Embryonic facial prominence (tissue), 1 donor: ENCODE results near the gene CNTD1.
"Not testable (repeated sequence)": the region's sequence is repeated elsewhere in the genome, so short reads cannot be mapped to it uniquely, and the experiment has no call there.

ENCODE experiments used
- DNase-seq: peaks from one replicate; pipeline ENCODE4 v3.0.0-alpha.2; 2016; ENCODE audit errors: extremely low spot score

CNTD1 gene

DNA sequence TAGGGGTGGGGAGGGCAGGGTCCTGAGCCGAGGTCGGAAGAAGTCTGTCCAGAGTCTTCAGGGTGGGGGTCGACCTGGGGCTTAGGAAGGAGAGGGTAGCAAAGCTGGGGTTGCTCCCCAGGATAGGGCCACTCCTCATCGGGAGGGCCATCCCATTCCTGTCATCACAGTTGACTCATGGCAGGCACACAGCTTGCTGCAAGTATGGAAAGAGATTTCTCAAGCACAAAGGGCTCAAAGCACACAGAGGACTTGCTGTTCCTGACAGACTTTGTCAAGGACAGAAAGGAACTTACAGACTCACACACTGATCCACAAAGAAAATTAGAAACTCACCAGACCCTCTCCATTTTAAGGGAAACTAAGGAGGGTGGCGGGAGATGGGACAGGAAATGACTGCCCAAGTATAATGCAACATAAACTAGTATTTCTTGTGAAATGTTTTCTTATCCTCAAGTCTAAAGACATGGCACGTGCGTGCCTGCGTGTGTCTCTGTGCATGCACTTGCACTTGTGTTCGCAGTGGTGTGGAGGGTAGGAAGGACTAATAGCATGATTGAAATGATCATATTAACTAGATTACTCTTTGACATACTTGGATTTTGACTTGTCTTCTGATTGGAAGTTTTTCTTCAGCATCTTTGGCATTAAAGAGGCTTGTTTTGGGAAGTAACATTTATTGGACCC lies 48.1 kb downstream of the CNTD1 start:
- peak; percentile 0 for DNase-seq

DNA sequence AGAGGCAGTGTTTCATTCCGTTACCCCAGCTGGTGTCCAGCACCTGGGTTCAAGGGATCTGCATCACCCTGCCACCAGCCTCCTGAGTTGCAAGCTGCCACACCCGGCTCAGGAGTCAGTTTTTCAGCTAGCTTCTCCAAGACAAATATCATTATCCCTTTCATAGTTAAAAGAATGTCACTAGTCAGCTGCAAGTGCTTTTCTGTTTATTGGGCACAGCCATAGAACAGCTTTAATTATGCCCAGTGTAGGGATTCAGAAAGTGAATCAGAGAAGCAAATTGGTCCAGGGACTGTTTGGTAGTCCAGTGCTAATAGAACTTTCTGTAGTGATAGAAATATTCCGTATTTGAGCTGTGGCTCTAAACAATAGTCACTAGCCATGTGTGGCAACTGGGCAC lies 49.4 kb downstream of the CNTD1 start:
- peak; percentile 2 for DNase-seq

DNA sequence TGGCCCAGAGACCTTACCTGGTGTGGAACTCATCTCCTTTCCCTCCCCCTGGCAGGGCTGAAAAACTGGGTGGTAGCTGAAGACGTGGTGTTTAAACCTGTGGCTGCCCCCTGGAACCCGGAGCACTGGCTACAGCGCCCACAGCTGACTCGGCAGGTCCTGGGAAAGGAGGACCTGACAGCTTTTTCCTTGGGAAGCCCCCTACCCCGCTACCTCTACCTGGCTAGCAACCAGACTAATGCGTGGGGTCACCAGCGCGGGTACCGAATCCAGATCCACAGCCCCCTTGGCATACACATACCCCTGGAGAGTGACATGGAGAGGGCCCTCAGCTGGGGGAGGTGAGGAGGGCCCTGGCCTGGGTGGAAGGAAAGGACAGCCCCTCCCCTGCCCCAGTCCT lies 50.4 kb downstream of the CNTD1 start:
- peak; percentile 1 for DNase-seq

GRCh38 chr17:42849451-42850181 lies 51.0 kb downstream of the CNTD1 start:
- peak; percentile 3 for DNase-seq

- no peak for DNase-seq
Measured at GRCh38 chr17:42850954-42851353, 52.3 kb downstream of the CNTD1 start, which contains the start of gene AOC3. TSS of gene AOC3 (plus strand) at chr17:42851199. CDS start at chr17:42851344, 145 bp downstream.

DNA sequence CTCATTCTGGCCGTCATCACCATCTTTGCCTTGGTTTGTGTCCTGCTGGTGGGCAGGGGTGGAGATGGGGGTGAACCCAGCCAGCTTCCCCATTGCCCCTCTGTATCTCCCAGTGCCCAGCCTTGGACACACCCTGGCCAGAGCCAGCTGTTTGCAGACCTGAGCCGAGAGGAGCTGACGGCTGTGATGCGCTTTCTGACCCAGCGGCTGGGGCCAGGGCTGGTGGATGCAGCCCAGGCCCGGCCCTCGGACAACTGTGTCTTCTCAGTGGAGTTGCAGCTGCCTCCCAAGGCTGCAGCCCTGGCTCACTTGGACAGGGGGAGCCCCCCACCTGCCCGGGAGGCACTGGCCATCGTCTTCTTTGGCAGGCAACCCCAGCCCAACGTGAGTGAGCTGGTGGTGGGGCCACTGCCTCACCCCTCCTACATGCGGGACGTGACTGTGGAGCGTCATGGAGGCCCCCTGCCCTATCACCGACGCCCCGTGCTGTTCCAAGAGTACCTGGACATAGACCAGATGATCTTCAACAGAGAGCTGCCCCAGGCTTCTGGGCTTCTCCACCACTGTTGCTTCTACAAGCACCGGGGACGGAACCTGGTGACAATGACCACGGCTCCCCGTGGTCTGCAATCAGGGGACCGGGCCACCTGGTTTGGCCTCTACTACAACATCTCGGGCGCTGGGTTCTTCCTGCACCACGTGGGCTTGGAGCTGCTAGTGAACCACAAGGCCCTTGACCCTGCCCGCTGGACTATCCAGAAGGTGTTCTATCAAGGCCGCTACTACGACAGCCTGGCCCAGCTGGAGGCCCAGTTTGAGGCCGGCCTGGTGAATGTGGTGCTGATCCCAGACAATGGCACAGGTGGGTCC lies 52.9 kb downstream of the CNTD1 start:
- not testable (repeated sequence) for DNase-seq

- no peak for DNase-seq
Measured at GRCh38 chr17:42852351-42852750, 53.7 kb downstream of the CNTD1 start.

DNA sequence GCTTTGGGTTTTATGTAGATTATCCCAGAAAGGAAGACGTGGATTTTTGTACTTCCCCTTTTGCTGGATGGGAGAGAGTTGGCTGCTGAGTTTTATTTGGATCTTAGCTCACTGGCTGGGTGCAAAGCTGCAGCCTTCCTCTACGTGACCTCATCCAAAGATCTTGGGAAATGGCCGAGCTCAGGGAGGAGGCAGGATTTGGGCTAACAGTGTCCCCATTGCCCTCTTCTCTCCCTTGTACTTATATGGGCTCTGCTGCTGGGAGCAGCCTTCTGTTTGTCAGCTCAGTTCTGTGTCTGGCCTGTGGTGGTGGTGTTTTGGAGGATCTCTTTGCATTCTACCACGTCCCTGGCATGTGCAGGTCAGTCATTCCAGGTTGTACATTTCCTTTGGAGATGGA lies 54.3 kb downstream of the CNTD1 start:
- no peak for DNase-seq

DNA sequence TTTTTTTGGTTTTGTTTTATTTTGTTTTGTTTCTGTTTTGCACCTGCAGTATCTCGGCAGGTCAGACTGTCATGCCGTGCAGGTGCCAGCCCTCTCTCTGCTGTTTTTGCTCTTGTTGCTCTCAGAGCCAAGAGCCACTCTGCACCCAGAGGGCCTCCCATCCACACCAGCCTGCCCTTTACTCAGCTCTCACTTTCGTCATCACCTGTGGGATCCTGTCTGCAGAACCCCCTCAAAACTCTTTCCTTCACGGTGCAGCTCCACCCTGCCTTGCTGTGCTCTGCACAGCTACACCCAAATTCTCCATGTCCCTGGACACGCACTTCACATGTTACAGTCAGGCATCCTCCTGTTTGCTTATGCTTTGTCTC lies 54.9 kb downstream of the CNTD1 start:
- no peak for DNase-seq

DNA sequence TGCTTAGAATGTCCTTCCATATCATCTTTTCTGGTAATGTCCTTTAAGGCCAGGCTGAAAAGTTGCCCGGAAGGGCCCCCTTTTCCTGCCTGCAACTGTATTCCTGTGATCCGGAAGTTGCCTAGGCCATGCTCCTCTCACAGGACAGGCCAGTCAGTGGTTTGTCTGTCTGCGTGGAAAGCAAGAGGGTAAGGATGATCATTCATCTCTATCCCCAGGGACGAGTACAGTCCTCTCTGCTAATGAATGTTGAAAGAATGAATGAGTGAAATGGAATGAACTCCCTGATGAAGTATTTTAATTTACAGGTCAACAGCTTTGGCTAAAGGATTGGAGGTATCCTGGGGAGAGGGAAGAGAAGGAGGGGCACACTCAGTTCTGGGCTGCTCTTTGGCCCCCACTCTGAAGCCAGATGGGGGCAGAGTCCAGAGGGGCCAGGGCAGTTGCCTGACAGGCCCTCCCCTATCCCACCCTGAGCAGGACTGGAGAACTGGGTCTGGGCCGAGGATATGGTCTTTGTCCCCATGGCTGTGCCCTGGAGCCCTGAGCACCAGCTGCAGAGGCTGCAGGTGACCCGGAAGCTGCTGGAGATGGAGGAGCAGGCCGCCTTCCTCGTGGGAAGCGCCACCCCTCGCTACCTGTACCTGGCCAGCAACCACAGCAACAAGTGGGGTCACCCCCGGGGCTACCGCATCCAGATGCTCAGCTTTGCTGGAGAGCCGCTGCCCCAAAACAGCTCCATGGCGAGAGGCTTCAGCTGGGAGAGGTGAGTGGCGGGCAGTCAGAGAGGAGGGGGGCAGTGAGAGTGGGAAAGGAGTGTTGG lies 55.5 kb downstream of the CNTD1 start:
- no peak for DNase-seq

GRCh38 chr17:42855048-42855596 lies 56.5 kb downstream of the CNTD1 start:
- no peak for DNase-seq

- not testable (repeated sequence) for DNase-seq
Measured at GRCh38 chr17:42856093-42856492, 57.4 kb downstream of the CNTD1 start.

DNA sequence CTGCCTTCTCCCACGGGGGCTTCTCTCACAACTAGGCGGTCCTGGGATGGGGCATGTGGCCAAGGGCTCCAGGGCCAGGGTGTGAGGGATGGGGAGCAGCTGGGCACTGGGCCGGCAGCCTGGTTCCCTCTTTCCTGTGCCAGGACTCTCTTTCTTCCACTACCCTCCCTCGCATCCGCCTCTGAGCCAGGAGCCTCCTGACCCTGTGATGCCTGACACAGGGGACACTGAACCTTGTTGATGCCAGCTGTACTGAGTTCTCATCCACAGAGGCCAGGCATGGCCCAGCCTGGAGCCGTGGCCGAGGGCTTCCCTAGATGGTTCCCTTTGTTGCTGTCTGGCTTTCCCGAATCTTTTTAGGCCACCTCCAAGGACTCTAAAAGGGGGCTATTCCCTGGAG lies 57.9 kb downstream of the CNTD1 start:
- not testable (repeated sequence) for DNase-seq

- DNase-seq: no peak
Measured at GRCh38 chr17:42857389-42857788, 58.7 kb downstream of the CNTD1 start.
